ENCODE data around the gene JARID2.

DNA sequence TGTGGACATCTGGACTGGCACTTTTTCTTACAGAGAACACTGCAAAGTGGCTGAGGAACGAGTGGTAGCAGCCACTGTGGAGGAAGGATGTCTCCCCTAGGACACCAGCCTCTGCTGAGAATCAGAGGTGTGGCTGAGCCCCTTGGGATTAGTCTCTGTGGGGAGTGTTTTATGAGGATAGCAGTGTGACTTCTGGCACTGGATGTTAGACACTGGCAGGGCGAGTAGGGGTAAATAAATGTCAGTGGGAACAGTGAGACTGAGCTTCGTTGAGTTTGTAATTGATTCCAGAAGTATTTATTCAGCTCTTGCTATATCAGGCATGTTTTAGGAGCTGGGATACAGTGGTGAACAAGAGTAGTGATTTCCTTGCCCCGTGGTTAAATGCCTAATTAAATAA is 124.0 kb downstream of the JARID2 start:
- no peak for TF ChIP-seq POLR2A (IDR thresholded peaks at IDR 0.05; ENCODE audit: control extremely low read depth in 1 of 2, low read depth in 2 of 2, low read length in 2 of 2)
- TF ChIP-seq YY1 (IDR thresholded peaks at IDR 0.05; ENCODE audit: low read depth, low read length) = no peak
- no peak for TF ChIP-seq KDM5A (IDR thresholded peaks at IDR 0.05; ENCODE audit: low read length)
- no peak for TF ChIP-seq CTCF (IDR thresholded peaks at IDR 0.05; ENCODE audit: control extremely low read depth in 1 of 3, insufficient read depth in 1 of 3, low read depth in 1 of 3, low read length in 3 of 3)
- TF ChIP-seq TAF7 (optimal IDR thresholded peaks at IDR 0.05; ENCODE audit: borderline replicate concordance, low read depth, low read length) = no peak
- no peak for TF ChIP-seq CEBPB (IDR thresholded peaks at IDR 0.05; ENCODE audit: low read depth, low read length)
- TF ChIP-seq RFX5 (IDR thresholded peaks at IDR 0.05; ENCODE audit: borderline replicate concordance, low read depth, low read length) = no peak
- no peak for TF ChIP-seq CREB1 (IDR thresholded peaks at IDR 0.05)
- no peak for TF ChIP-seq SIX5 (IDR thresholded peaks at IDR 0.05; ENCODE audit: low read depth, low read length)
- TF ChIP-seq JUND (IDR thresholded peaks at IDR 0.05; ENCODE audit: low read length) = no peak
